H7 (cell line): Measurements from ENCODE around the gene GUK1. TPM values are rescaled to one million over a fixed set of nuclear protein-coding genes. Genes with fewer than 3 reads are reported as not detected.

Experiments used
- DNase-seq: peaks from one replicate; pipeline ENCODE4 v3.0.0; 2012
- H3K27me3 ChIP-seq: 2 replicates; pipeline ENCODE4 v1.6.0; 2011; ENCODE audit warnings: mild to moderate bottlenecking, low read length; ENCODE audit not compliant: control insufficient read depth, insufficient read depth
- H3K36me3 ChIP-seq: replicated peaks from 2 replicates; pipeline ENCODE4 v1.5.1; 2011; ENCODE audit warnings: low read length; ENCODE audit not compliant: control insufficient read depth, insufficient read depth
- H3K4me3 ChIP-seq: 2 replicates; pipeline ENCODE4 v1.5.1; 2011; ENCODE audit warnings: low read depth, mild to moderate bottlenecking, control low read depth, low read length, moderate library complexity; ENCODE audit not compliant: insufficient read depth
- total RNA-seq: library from RNA; depleted of rRNA; stranded (reverse); fragments of >200 nt; shearing (Covaris generic); gene quantifications from 2 replicates; pipeline ENCODE4 v1.2.3, GENCODE V29; 2014

GUK1 gene
- total RNA-seq, 1 experiment from 2014 or later, result 216 TPM

GRCh38 chr1:228147768-228148167, 7.7 kb downstream of the GUK1 start:
- no peak overlapping the region for H3K4me3 ChIP-seq
- DNase-seq, result peak; percentile 41
- no peaks in the 10 kb centered on the region for H3K36me3 ChIP-seq
- no peaks in the 10 kb centered on the region for H3K27me3 ChIP-seq

- Histone ChIP-seq H3K4me3 (no peak overlapping the region), H3K27me3 (no peaks in the 10 kb centered on the region), H3K36me3 (no peaks in the 10 kb centered on the region)
- DNase-seq, result peak; percentile 54
Measured at GRCh38 chr1:228148196-228148861, 8.2 kb downstream of the GUK1 start.

DNA sequence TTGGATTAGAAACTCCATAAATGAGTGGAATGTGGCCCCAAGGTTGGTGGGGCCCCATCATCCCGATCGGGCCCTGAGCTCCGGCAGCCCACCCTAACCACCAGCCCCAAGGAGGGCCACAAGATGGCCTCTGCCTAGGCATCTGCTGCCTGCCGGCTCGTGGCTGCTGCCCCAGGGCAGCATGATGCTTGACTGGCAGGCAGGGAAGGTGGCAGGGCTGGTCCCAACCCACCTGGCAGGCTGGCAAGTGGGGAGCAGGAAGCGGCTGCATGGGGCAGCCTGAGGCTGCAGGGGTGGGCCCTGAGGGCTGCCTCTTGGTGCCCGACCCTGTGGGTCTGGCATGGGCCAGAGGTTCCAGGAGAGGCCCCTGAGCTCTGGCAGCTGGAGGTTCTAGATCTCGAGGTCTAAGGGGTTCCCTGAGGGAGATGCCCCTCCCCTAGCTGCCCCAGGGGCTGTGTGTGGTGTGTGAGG, 8.9 kb downstream of the GUK1 start:
- Histone ChIP-seq H3K36me3 (no peaks in the 10 kb centered on the region), H3K4me3 (no peak overlapping the region), H3K27me3 (no peaks in the 10 kb centered on the region)
- DNase-seq, result no peak

DNA sequence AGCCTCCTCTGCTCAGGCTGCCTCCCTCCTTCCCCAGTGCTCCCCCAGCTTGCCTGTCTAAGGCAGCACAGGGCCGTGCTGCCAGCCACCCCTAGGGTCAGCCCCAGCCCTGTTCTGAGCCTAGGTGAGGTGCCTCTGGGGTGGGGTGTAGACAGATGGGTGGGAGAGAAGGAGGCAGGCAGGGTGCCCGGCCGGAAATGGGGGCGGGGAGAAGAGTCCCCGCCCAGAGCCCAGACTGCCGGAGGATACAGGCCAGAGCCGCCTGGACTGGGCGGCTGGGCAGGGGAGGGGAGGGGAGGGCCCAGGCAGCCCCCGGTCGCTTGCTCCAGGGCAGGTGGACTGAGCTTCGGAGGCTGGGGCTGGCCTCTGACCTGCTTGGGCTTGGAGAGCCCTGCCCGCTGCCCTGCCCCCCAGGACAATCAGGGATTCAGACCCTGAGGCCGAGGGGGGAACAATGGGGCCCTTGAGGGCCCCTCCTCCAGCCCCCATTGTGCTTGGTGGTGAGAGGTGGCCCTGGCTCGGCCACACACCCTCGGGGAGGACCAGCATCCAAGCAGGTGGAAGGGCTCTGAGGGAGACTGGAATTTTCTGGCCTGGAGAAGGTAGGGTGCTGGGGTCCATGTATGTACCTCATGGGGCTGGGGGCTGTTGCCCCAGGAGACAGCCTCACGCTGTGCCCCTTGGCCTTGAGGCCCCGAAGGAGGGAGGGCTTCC, 9.5 kb downstream of the GUK1 start, which contains the start of gene GJC2:
Gene GJC2 (plus strand): TSS at position 525 of the 714 bp plus-strand sequence. CDS start 7,829 bp downstream, outside the sequence.
- peak; percentile 91 for DNase-seq
- peak within 1 kb of the TSS; percentile 5; the same call in 1 of the 2 replicates for H3K4me3 ChIP-seq
- H3K27me3 ChIP-seq, result no peaks in the 10 kb centered on the region
- H3K36me3 ChIP-seq, result no peaks in the 10 kb centered on the region

- no peak for DNase-seq
- H3K4me3 ChIP-seq, result no peak overlapping the region
- no peaks in the 10 kb centered on the region for H3K27me3 ChIP-seq
- H3K36me3 ChIP-seq, result no peaks in the 10 kb centered on the region
Measured at GRCh38 chr1:228150120-228150460, 10.0 kb downstream of the GUK1 start.

GRCh38 chr1:228150461-228151179, 10.5 kb downstream of the GUK1 start:
- Histone ChIP-seq H3K27me3 (no peaks in the 10 kb centered on the region), H3K36me3 (no peaks in the 10 kb centered on the region), H3K4me3 (no peak overlapping the region)
- DNase-seq, result peak; percentile 61

- Histone ChIP-seq H3K36me3 (no peaks in the 10 kb centered on the region), H3K27me3 (no peaks in the 10 kb centered on the region), H3K4me3 (no peak overlapping the region)
- peak; percentile 53 for DNase-seq
Measured at GRCh38 chr1:228151180-228151925, 11.3 kb downstream of the GUK1 start.

GRCh38 chr1:228152097-228152917, 12.2 kb downstream of the GUK1 start:
- Histone ChIP-seq H3K4me3 (no peak overlapping the region), H3K27me3 (no peaks in the 10 kb centered on the region), H3K36me3 (no peaks in the 10 kb centered on the region)
- DNase-seq, result peak; percentile 49

DNA sequence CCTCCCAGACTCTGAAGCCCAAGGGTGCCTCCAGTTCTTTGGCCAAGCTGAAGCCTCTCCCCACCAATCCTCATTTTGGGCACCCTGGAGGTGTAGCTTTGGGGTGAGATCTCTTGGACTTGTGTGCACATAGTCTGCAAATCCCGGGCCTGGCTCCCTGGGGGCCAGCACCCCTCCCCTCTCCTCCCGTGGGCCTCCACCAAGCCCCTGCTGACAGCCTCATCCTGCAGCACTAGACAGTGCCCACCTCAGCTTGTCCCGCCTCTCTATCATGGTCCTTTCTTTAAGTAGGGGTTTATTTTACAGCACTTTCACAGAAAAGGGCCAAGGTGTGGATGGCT, 12.8 kb downstream of the GUK1 start:
- H3K4me3 ChIP-seq, result no peak overlapping the region
- no peaks in the 10 kb centered on the region for H3K27me3 ChIP-seq
- peak; percentile 29 for DNase-seq
- no peaks in the 10 kb centered on the region for H3K36me3 ChIP-seq

DNA sequence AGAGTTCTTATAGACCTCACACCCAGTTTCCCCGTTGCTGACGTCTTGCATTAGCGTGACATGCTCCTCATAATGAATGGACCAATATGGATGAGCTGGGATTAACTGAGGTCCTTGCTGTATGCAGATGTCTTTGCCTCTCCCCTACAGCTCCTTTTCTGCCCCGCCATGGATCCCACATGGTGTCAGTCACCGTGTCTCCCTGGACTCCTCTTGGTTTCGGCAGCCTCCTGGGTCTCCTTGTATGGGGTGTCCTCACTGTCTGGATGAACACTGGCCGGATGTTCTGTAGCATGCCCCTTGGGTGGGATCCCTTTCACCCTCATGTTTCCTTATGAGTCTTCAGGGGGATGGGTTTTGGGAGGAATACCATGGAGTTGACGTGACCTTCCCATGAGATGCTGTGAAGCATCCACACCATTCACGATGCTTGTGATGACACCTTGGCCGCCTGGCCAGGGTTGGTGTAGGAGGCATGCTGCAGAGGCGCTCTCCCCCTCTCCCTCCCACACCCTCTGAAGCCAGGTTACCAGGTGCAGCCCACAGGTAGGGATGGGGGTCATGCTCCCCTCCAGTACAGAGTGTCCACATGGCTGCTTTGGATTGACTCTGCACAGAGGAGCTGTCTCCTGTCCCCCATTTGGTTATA, 14.1 kb downstream of the GUK1 start:
- no peak overlapping the region for H3K4me3 ChIP-seq
- no peak for DNase-seq

GRCh38 chr1:228154670-228155571, 14.8 kb downstream of the GUK1 start:
- H3K4me3 ChIP-seq, result no peak overlapping the region
- no peaks in the 10 kb centered on the region for H3K36me3 ChIP-seq
- peak; percentile 55 for DNase-seq
- H3K27me3 ChIP-seq, result no peaks in the 10 kb centered on the region

More for the DNA sequence above, 14.1 kb downstream of the GUK1 start:
- H3K27me3 ChIP-seq, result no peaks in the 10 kb centered on the region
- no peaks in the 10 kb centered on the region for H3K36me3 ChIP-seq

GRCh38 chr1:228155596-228156514, 15.8 kb downstream of the GUK1 start:
- H3K36me3 ChIP-seq, result no peaks in the 10 kb centered on the region
- peak; percentile 48 for DNase-seq
- no peak overlapping the region for H3K4me3 ChIP-seq
- H3K27me3 ChIP-seq, result no peaks in the 10 kb centered on the region
